ENCODE measurements around the gene DUSP7.
"Not testable (repeated sequence)": the region's sequence is repeated elsewhere in the genome, so short reads cannot be mapped to it uniquely, and the experiment has no call there.

Gene DUSP7

GRCh38 chr3:52051444-52051843, 4.9 kb downstream of the DUSP7 start:
- H3K27ac ChIP-seq (ENCODE audit: low read length): peak overlapping the region; percentile 57
- peaks cover 26 to 51% of the 10 kb centered on the region in 2 donors for H3K4me1 ChIP-seq (ENCODE audit: control insufficient read depth in 1 of 2, insufficient read depth in 2 of 2, low read length in 2 of 2)
- H3K27me3 ChIP-seq (ENCODE audit: low read depth, low read length): no peaks in the 10 kb centered on the region
- no peak overlapping the region for H3K4me3 ChIP-seq (ENCODE audit: low read depth in 1 of 2, low read length in 2 of 2)
- no peaks in the 10 kb centered on the region for H3K9me3 ChIP-seq (ENCODE audit: control insufficient read depth in 1 of 2, low read length in 2 of 2)
- peaks cover 19 to 38% of the 10 kb centered on the region in 2 donors for H3K36me3 ChIP-seq (ENCODE audit: control insufficient read depth in 1 of 2, insufficient read depth in 2 of 2, low read length in 2 of 2)

DNA sequence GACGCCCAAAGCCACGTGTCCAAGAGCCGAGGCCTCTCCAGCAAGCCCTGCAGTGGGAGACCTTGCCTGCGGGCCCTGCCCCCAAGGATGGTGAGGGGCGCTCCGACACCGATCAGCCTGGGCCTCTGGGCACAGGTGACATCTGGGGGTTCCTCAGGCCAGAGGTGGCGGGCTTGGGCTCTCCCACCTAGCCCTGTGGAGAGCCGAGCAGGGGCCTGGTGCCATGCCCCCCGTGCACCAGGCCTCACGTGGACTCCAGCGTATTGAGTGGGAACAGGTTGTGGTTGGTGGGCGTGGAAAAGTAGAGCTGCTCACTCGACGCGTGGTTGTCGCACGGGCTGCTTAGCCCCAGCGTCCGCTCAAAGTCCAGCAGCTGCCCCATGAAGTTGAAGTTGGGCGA, 5.8 kb downstream of the DUSP7 start:
- Histone ChIP-seq H3K4me1 (ENCODE audit: control insufficient read depth in 1 of 2, insufficient read depth in 2 of 2, low read length in 2 of 2) (peaks cover 26 to 53% of the 10 kb centered on the region in 2 donors), H3K36me3 (ENCODE audit: control insufficient read depth in 1 of 2, insufficient read depth in 2 of 2, low read length in 2 of 2) (peaks cover 19 to 38% of the 10 kb centered on the region in 2 donors), H3K9me3 (ENCODE audit: control insufficient read depth in 1 of 2, low read length in 2 of 2) (no peaks in the 10 kb centered on the region), H3K4me3 (ENCODE audit: low read depth in 1 of 2, low read length in 2 of 2) (no peak overlapping the region), H3K27me3 (ENCODE audit: low read depth, low read length) (no peaks in the 10 kb centered on the region), H3K27ac (ENCODE audit: low read length) (no peak overlapping the region)

DNA sequence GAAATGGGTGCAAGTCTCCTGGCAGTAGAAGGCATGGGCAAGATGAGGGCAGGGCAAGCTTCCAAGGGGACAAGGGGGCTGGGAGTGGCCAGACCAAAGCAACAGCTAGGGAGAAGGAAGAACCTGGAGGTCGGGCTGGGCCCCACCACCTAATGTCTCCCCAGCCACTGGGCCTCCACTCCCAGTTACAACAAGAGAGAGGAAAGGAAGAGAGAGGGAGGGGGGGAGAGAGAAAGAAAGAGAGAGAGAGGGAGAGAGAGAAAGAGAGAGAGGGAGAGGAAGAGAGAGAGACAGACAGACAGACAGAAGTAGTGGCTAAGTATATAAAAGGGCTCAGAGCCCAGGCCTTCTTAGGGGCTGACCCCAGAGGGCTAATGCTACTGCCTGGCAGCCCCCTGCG, 6.9 kb downstream of the DUSP7 start:
- Histone ChIP-seq H3K27me3 (ENCODE audit: low read depth, low read length) (no peaks in the 10 kb centered on the region), H3K4me1 (ENCODE audit: control insufficient read depth in 1 of 2, insufficient read depth in 2 of 2, low read length in 2 of 2) (peaks cover 24 to 43% of the 10 kb centered on the region in 2 donors), H3K4me3 (ENCODE audit: low read depth in 1 of 2, low read length in 2 of 2) (no peak overlapping the region), H3K36me3 (ENCODE audit: control insufficient read depth in 1 of 2, insufficient read depth in 2 of 2, low read length in 2 of 2) (peaks cover 19 to 38% of the 10 kb centered on the region in 2 donors), H3K9me3 (ENCODE audit: control insufficient read depth in 1 of 2, low read length in 2 of 2) (no peaks in the 10 kb centered on the region), H3K27ac (ENCODE audit: low read length) (no peak overlapping the region)

DNA sequence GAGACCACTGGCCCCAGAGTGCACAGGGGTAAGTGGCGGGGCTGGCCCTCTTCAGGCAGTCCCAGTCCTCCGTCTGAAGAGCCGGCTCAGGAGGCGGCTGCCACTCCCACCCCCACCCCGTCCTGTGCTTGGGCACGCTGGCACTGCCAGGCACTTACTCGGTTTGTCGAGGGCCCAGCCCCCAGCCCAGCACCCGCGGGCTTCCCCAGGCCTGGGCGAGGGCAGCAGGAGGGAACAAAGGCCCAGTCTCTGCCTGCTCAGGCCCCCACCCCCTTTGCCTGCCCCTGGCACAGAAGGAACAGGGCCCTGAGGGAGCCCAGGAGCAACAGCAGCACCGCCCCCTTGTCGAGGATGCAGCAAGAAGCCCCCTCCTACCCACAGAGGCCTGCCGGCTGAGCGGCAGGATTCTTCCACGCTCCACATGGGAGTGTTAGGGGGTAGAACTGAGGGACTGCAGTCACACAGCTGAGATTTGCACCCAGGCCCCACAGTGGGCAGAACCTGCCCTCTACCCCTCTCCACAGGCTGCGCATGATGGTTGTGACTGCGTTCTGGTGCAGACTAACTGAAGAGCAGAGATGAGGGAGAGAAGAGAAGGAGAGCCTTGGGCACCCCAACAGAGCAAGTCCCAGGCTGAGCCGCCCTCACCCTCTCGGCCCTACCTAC, 8.9 kb downstream of the DUSP7 start:
- Histone ChIP-seq H3K36me3 (ENCODE audit: control insufficient read depth in 1 of 2, insufficient read depth in 2 of 2, low read length in 2 of 2) (peaks cover 14 to 29% of the 10 kb centered on the region in 2 donors), H3K27me3 (ENCODE audit: low read depth, low read length) (no peaks in the 10 kb centered on the region), H3K9me3 (ENCODE audit: control insufficient read depth in 1 of 2, low read length in 2 of 2) (no peaks in the 10 kb centered on the region), H3K4me3 (ENCODE audit: low read depth in 1 of 2, low read length in 2 of 2) (no peak overlapping the region), H3K4me1 (ENCODE audit: control insufficient read depth in 1 of 2, insufficient read depth in 2 of 2, low read length in 2 of 2) (peaks cover 7 to 22% of the 10 kb centered on the region in 2 donors), H3K27ac (ENCODE audit: low read length) (peak overlapping the region; percentile 8)

- H3K4me3 ChIP-seq (ENCODE audit: low read depth in 1 of 2, low read length in 2 of 2): no peak overlapping the region
- H3K4me1 ChIP-seq (ENCODE audit: control insufficient read depth in 1 of 2, insufficient read depth in 2 of 2, low read length in 2 of 2): peaks cover 2 to 17% of the 10 kb centered on the region in 2 donors
- peaks cover 10 to 28% of the 10 kb centered on the region in 2 donors for H3K36me3 ChIP-seq (ENCODE audit: control insufficient read depth in 1 of 2, insufficient read depth in 2 of 2, low read length in 2 of 2)
- H3K27me3 ChIP-seq (ENCODE audit: low read depth, low read length): no peaks in the 10 kb centered on the region
- H3K9me3 ChIP-seq (ENCODE audit: control insufficient read depth in 1 of 2, low read length in 2 of 2): no peaks in the 10 kb centered on the region
- H3K27ac ChIP-seq (ENCODE audit: low read length): peak overlapping the region; percentile 8
Observed at GRCh38 chr3:52046902-52047239, 9.5 kb downstream of the DUSP7 start.

DNA sequence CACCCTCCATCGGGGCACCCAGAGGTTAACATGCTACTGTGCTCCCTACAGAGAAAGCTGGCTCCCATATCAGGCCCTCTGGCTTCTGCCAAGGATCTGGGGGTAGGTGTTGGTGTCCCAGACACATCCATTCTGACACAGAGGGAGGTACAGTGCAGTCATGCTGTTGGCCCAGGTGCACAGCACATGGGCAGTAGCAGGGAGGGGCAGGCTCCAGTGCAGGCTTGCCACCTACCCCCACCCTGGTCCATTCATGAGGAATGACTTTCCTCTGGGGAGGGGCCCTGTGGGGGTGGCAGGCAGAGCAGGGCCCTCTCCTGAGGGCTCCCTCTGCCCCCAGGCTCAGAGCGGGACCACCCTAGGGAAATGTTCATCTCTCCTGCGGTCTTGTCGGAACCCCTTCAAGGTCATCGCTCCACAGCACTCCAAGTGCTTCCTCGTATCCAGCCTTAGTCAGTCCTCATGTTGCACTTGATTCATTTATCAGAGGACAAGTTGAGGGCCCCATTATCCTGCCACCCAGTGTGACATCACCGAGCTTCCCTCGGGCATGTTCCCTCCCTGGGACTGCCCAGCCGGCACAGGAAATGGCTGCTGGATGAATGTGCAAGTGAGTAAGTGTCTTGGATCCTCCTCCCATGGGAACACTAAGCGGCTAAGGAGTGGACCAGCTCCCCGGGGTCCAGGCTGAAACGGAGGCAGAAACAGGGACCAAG, 10.0 kb downstream of the DUSP7 start:
- H3K27me3 ChIP-seq (ENCODE audit: low read depth, low read length): no peaks in the 10 kb centered on the region
- peak overlapping the region; percentile 8 for H3K27ac ChIP-seq (ENCODE audit: low read length)
- H3K9me3 ChIP-seq (ENCODE audit: control insufficient read depth in 1 of 2, low read length in 2 of 2): no peaks in the 10 kb centered on the region
- peaks cover 9 to 23% of the 10 kb centered on the region in 2 donors for H3K36me3 ChIP-seq (ENCODE audit: control insufficient read depth in 1 of 2, insufficient read depth in 2 of 2, low read length in 2 of 2)
- H3K4me1 ChIP-seq (ENCODE audit: control insufficient read depth in 1 of 2, insufficient read depth in 2 of 2, low read length in 2 of 2): peaks cover 0 to 12% of the 10 kb centered on the region in 2 donors
- no peak overlapping the region for H3K4me3 ChIP-seq (ENCODE audit: low read depth in 1 of 2, low read length in 2 of 2)

- Histone ChIP-seq H3K4me1 (ENCODE audit: control insufficient read depth in 1 of 2, insufficient read depth in 2 of 2, low read length in 2 of 2) (peaks cover 0 to 13% of the 10 kb centered on the region in 2 donors), H3K36me3 (ENCODE audit: control insufficient read depth in 1 of 2, insufficient read depth in 2 of 2, low read length in 2 of 2) (peaks cover 0 to 10% of the 10 kb centered on the region in 2 donors), H3K27me3 (ENCODE audit: low read depth, low read length) (no peaks in the 10 kb centered on the region), H3K9me3 (ENCODE audit: control insufficient read depth in 1 of 2, low read length in 2 of 2) (no peaks in the 10 kb centered on the region), H3K27ac (ENCODE audit: low read length) (no peak overlapping the region), H3K4me3 (ENCODE audit: low read depth in 1 of 2, low read length in 2 of 2) (no peak overlapping the region)
Observed at GRCh38 chr3:52044869-52045619, 11.3 kb downstream of the DUSP7 start.

DNA sequence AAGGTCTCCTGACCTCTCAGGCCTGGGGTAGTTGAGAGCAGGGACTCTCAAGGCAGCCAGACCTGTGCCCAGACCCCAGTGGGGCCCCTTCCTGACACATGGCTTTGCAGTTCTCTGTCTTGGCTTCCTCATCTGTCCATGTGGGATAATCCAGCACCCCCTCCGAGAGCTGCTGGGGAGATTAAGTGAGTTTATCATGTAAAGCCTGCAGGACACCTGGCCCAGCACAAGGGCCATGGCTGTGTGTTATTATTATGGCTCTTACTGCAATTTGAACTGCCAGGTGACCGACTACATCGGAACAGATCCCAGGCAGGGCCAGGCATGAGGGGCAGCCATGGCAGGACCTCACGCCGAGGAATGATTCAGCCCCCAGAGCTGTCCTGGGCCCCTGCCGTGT, 12.6 kb downstream of the DUSP7 start:
- no peaks in the 10 kb centered on the region for H3K36me3 ChIP-seq (ENCODE audit: control insufficient read depth in 1 of 2, insufficient read depth in 2 of 2, low read length in 2 of 2)
- H3K4me3 ChIP-seq (ENCODE audit: low read depth in 1 of 2, low read length in 2 of 2): no peak overlapping the region
- H3K9me3 ChIP-seq (ENCODE audit: control insufficient read depth in 1 of 2, low read length in 2 of 2): no peaks in the 10 kb centered on the region
- H3K27ac ChIP-seq (ENCODE audit: low read length): no peak overlapping the region
- H3K27me3 ChIP-seq (ENCODE audit: low read depth, low read length): no peaks in the 10 kb centered on the region
- peaks cover 0 to 17% of the 10 kb centered on the region in 2 donors for H3K4me1 ChIP-seq (ENCODE audit: control insufficient read depth in 1 of 2, insufficient read depth in 2 of 2, low read length in 2 of 2)

DNA sequence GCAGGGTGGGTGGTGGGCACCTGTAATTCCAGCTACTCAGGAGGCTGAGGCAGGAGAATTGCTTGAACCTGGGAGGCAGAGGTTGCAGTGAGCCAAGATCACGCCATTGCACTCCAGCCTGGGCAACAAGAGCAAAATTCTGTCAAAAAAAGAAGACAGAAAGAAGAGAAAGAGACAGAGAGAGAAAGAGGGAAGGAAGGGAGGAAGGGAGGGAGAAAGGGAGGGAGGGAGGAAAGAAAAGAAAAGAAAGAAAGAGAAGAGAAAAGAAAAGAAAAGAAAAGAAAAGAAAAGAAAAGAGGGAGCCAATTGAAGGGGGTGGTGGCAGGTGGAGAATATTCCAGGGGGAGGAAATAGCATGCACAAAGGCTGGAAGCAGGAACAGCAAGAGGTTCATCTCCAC, 13.3 kb downstream of the DUSP7 start:
- not testable (repeated sequence) for H3K27me3 ChIP-seq (ENCODE audit: low read depth, low read length); H3K27ac ChIP-seq (ENCODE audit: low read length); H3K4me3 ChIP-seq (ENCODE audit: low read depth in 1 of 2, low read length in 2 of 2); H3K9me3 ChIP-seq (ENCODE audit: control insufficient read depth in 1 of 2, low read length in 2 of 2); H3K36me3 ChIP-seq (ENCODE audit: control insufficient read depth in 1 of 2, insufficient read depth in 2 of 2, low read length in 2 of 2)
- H3K4me1 ChIP-seq (ENCODE audit: control insufficient read depth in 1 of 2, insufficient read depth in 2 of 2, low read length in 2 of 2): peaks cover 0 to 19% of the 10 kb centered on the region in 2 donors

- H3K27ac ChIP-seq (ENCODE audit: low read length): no peak overlapping the region
- H3K4me1 ChIP-seq (ENCODE audit: control insufficient read depth in 1 of 2, insufficient read depth in 2 of 2, low read length in 2 of 2): peaks cover 0 to 8% of the 10 kb centered on the region in 2 donors
- no peak overlapping the region for H3K4me3 ChIP-seq (ENCODE audit: low read depth in 1 of 2, low read length in 2 of 2)
Observed at GRCh38 chr3:52041118-52041731, 15.1 kb downstream of the DUSP7 start.

GRCh38 chr3:52040600-52040999, 15.8 kb downstream of the DUSP7 start:
- peaks cover 0 to 7% of the 10 kb centered on the region in 2 donors for H3K4me1 ChIP-seq (ENCODE audit: control insufficient read depth in 1 of 2, insufficient read depth in 2 of 2, low read length in 2 of 2)
- no peaks in the 10 kb centered on the region for H3K9me3 ChIP-seq (ENCODE audit: control insufficient read depth in 1 of 2, low read length in 2 of 2)
- no peaks in the 10 kb centered on the region for H3K36me3 ChIP-seq (ENCODE audit: control insufficient read depth in 1 of 2, insufficient read depth in 2 of 2, low read length in 2 of 2)
- H3K27me3 ChIP-seq (ENCODE audit: low read depth, low read length): no peaks in the 10 kb centered on the region
- no peak overlapping the region for H3K27ac ChIP-seq (ENCODE audit: low read length)
- H3K4me3 ChIP-seq (ENCODE audit: low read depth in 1 of 2, low read length in 2 of 2): no peak overlapping the region

More at GRCh38 chr3:52041118-52041731, 15.1 kb downstream of the DUSP7 start:
- H3K9me3 ChIP-seq (ENCODE audit: control insufficient read depth in 1 of 2, low read length in 2 of 2): no peaks in the 10 kb centered on the region
- H3K36me3 ChIP-seq (ENCODE audit: control insufficient read depth in 1 of 2, insufficient read depth in 2 of 2, low read length in 2 of 2): no peaks in the 10 kb centered on the region
- H3K27me3 ChIP-seq (ENCODE audit: low read depth, low read length): no peaks in the 10 kb centered on the region
